HG02759 (cell line): ENCODE results near the gene IFNA2.
A peak's percentile ranks its signal among the peaks of the same experiment; 100 is the strongest.
"Not testable (repeated sequence)": the region's sequence is repeated elsewhere in the genome, so short reads cannot be mapped to it uniquely, and the experiment has no call there.

Experiments
- ATAC-seq: cut with Tn5 transposase; IDR thresholded peaks from one replicate; pipeline ENCODE4 v1.9.1; 2021; ENCODE audit warnings: mild to moderate bottlenecking, moderate library complexity; ENCODE audit not compliant: unreplicated experiment

Gene IFNA2

DNA sequence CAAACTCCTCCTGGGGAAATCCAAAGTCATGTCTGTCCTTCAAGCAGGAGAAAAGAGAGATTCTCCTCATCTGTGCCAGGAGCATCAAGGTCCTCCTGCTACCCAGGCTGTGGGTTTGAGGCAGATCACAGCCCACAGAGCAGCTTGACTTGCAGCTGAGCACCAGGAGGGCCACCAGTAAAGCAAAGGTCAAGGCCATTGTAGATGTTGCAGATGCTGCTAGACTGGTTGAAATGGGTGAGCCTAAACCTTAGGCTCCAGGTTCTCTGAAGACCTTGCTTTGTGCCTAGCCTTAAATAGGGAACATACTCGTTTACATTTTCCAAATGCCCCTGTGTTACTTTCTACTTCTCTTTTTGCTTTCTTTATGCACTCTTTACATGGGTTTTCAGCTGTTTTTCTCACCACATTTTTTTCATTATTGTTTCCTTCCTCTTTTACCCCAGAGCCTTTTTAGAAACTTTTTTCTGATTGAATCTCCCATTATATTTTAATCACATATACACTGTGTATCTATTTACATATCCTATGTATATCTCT lies at the start of gene IFNA2:
IFNA2 (minus strand) TSS at position 268 of the 540 bp plus-strand sequence; CDS start at position 199, 69 bp downstream.
- peak; percentile 22 for ATAC-seq

DNA sequence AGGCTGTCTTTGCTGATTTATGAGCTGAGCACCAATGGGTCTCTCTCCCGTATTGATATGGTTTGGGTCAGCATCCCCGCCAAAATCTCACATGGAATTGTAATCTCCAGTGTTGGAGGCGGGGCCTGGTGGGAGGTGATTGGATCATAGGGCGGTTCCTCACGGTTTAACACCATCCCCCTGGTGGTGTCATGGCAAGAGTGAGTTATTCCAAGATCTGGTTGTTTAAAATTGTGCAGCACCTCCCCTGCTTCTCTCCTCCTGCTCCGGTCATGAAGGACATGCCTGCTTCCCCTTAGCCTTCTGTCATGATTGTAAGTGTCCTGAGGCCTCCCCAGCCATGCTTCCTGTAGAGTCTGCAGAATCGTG lies 49.8 kb upstream of the IFNA2 start:
- not testable (repeated sequence) for ATAC-seq

DNA sequence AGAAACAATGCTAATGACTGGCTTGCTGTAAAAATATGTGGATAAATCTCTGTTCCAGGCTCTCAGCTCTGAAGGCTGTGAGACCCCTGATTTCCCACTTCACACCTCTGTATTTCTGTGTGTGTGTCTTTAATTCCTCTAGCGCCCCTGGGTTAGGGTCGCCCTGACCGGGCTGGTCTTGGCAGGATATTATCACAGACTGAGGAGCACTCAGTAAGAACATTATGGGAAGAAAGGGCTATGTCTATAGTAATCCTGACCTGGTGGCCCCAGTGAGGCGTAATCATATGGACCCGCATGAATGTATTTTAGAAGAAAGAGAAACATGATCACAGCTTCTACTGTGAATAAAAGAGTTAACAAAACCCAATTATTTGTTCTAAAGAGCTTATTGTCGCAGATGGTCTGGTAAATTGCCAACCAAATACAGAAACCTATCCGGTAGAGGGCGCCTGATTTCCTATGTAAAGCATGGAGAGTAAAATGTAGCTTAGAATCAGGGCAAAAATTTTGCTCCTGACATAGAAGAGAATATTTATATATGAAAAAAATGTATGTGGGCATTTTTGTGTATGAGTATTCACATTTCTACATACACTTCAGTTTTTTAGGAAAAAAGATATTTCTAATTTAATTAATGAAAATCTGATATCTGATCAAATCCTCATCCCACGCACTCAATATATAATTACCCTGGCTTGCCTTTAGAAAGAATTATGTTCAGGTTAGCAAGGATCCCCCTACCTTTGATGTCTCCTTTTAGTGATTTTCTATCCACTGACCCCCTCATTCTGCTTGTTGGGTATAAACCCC lies 49.2 kb upstream of the IFNA2 start:
- ATAC-seq: peak; percentile 39

DNA sequence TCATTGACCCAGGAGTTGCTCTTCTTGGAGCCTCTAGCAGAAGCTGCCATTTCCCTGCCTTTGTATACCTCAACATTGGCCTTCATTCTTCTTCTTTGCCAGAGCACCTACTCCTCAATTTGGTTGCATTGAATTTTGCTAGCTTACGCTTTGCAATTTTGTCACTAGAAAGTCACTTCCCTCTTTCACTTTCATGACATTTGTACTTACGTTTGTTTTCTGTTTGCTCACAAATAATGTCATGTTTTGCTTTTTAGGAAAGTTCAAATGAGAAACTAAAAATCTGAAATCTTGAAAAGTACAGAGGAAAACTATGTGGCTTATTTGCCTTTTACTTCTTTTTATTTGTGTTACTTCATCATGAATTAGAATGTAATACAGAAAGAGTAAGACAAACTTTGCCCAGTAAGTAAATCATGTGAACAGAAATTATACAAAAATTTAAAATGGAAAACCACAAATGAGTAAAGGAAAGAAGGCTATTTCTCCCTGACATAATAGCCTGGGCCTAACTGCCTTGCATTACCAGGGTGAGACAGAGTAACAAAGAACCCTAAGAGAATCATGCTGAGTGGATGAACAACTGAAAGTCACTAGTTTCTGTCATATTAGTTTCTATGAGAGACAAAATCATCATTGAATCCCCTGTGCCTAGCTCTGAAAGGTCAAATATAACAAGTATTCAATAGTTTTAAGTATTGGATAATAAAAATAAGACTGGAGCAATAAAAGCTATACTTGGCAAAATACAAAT lies 47.7 kb upstream of the IFNA2 start:
- ATAC-seq: peak; percentile 66

DNA sequence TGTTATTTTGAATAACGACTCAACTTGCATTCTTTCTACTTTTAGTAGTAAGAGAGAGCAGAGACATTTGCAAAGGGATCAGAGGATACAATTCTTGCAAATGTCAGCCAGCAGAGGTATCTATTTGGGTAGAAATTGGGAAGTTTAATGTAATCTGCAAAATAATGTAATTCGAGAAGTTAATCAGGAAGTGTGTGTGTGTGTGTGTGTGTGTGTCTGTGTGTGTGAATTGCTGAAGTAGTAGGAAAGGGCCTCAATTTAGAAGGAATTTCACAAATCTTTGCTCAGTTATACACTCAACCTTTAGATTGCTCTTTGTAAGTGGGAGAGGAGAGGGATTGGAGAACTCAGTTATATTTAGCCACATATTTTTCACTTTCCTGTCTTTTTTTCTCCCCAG lies 44.0 kb upstream of the IFNA2 start:
- ATAC-seq: no peak

DNA sequence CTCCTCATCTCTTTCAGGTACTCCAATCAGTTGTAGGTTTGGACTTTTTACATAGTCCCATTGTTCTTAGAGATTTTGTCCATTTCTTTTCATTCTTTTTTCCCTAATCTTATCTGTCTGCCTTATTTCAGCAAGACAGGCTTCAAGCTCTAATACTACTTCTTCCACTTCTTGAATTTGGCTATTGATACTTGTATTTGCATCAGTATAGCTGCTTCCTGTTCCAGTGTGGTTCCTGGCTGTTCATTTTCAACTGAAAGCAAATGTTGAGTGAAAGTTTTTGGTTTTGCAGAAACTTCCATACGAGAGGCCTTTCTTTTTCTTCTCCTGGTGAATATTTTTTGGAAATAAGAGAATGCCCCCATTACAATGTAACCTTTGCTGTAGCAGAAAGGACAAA lies 43.0 kb upstream of the IFNA2 start:
- ATAC-seq: peak; percentile 59

DNA sequence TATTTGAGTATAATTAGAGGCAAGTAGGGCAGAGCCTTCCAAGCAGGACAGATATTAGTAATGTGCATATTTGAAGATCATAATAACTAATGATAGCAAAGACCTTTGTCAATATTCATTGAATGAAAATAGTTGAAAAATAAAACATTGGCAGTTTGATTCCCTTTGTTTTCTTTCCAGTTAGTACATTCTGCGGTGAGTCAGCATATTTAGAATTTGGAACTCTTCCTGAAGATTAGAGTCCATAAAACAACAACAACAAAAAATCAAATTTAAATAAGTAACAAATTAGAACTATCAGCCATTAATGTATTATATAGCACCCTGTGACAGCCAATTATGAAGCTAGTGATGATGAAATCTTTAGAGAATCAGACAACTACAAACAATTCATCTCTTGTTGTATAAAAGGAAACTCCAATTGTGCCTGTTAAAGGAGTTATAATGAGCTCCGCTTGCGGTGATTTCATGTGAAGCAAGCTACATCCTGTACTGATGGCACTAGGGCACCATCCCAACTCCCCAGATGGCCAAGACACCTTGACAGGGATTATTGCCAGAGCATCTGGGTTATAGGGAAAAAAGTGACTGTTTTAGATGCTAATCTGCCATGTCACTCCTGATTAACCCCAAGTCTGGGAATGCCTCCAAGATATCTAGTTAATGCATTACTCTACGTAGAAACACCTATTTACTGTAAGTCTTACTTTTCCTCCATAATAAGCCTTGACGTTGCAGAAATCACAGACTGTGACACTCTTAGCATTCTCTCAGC lies 30.5 kb upstream of the IFNA2 start:
- no peak for ATAC-seq

DNA sequence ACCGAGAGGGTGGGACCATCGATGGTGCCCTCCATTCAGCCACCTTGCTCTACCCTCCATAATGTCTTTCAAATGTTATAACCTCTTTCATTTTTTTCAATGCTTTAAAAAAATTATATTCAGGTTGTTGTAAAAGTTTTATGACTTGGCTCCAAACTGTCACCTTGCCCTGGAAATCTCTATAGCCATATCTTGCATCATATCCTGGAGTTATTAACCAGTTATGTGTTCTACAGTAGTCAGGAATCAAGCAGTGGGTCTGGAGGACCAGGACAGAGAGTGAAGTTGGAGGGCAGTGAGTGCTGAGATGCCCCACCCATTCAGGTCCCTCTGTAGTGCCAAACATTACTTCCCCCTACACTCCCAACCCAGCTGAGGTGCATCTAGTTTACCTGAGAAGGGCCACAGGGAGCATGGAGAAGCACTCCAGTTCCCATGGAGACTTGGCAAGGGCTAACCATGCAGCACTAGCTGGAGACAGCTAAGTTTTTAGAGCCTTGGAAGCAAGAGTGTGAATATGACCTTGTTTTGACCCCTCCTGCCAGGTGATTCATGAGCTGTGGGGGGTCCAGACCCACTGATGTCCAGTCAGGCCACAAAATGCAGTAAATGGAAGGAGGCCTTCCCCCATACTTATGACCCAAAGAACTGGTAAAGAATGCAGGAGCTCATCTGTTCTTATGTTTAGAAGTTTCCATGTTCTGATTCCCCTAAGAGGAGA lies 29.2 kb upstream of the IFNA2 start:
- ATAC-seq: no peak

DNA sequence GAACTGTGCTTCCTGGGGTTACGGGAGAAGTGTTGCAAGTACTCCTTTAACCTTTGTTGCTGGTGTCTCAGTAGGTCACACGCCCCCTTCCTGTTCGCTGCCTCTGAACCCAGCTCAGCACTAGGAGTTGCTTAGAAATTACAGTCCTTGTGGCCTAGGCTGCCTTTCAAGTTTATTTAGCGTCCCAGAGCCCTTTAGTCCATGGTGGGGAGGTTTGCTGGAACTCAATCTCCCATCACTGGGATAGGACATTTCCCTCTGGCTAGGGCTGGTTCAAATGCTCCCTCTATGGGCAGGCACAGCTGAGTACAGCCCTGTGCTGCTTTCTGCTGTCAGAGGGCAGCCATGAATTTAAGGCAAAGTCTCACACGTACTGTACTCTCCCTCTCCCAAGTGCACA lies 28.4 kb upstream of the IFNA2 start:
- peak; percentile 54 for ATAC-seq

DNA sequence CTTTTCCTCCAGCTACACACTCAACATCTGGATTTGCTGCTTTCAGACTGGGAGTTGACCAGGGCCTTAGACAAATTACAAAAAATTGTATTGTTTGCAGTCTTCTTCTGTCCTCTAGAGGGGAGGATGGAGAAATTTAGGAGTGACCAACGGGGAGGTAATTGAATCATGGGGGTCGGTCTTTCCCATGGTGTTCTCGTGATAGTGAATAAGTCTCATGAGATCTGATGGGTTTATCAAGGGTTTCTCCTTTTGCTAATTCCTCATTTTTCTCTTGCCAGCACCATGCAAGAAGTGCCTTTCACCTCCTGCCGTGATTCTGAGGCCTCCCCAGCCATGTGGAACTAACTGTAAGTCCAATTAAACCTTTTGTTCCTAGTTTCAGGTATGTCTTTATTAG lies 28.0 kb upstream of the IFNA2 start:
- ATAC-seq: no peak

DNA sequence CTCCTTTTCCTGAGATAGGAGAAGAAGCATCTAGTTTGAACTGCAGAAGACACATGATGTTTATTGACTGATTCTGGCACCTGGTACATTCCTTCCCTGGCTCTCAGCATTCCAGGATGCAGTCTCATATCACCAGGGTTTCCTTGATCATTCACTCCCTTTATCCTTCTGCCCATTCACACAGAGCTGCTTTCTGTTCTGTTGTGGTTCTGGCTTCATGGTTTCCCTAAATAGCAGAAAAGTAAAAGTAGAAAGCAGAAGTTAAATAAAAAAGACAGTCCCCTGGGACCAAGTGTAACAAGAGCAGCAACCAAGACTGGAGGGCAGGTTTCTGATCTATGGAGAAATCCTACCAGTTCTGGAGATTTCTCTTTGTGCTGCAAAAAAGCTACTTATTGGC lies 26.9 kb upstream of the IFNA2 start:
- ATAC-seq: peak; percentile 76

DNA sequence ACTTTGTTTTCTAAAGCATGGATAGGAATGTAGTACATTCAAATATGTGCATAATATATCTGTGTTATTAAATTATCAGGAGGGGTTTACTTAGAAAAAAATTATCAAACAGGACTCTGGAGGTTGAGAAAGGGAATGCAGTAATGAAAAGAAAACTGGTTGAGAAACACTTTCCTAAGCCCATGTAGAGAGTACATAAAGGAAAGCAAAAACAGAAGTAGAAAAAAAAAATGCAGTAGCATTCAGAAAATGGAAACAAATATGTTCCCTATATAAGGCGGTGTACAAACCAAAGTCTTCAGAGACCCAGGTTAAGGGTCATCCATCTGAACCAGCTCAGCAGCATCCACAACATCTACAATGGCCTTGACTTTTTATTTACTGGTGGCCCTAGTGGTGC lies 23.6 kb upstream of the IFNA2 start, which contains the start of gene IFNA8:
IFNA8 (plus strand) TSS at position 301 of the 400 bp plus-strand sequence; CDS start at position 361, 60 bp downstream.
- ATAC-seq: no peak

DNA sequence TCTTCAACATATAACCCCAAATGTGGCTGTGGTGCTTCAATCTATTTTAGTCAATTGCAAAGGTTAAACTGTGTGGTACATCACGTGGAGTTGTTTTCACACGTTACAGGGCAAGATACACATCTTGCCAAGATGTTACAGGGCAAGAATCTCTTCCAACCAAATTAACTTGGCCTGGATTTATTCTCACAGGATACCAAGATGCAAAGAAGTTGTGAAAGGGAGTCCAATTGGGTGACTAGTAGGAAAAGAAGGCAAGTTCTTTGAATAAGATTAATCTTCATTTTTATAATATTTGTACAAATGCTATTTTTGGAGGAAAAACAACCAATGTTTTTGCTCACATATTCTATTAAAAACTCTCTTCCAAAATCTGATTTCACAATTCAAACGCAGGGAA lies 18.9 kb upstream of the IFNA2 start:
- ATAC-seq: no peak

DNA sequence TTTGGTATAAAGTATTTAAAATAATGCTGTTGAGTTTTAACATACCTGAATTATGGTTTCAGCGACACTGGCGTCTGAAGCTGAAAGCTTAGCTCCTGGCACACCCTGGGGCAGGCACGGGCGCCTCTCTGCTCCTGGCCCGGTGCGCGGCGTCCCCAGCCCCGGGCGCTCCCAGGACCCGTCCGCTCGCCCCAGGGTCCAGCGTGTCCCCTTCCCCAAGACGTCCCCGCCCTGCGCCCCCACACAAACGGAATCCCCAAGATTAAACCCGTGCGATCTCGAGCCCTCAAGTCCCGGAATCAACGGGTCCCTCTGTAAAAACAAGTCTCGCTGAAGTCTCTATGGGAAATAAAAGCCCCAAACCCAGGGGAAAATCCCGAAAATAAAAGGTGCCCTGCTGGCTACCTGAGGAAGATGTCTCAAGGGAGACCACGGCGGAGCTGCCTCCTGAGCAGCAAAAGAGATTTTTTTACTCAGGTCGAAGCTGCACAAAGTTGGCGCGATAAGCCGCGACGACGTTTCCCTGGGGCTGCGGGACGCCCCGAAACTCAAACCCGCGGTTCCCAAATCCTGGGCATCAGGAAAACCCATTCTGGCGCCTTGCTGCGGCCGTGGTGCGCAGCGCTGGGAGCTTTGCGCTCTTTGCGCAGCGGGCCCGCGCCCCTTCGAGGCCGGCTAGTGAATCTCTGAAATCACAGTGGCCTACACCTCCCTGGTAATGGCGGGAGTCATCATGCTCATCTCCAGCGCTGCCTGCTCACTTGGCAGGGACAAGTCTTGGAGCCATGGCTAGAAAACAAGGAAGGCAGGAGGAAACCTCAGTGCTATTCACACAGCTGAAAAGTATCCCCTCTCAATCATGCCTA lies 17.4 kb upstream of the IFNA2 start:
- peak; percentile 74 for ATAC-seq

DNA sequence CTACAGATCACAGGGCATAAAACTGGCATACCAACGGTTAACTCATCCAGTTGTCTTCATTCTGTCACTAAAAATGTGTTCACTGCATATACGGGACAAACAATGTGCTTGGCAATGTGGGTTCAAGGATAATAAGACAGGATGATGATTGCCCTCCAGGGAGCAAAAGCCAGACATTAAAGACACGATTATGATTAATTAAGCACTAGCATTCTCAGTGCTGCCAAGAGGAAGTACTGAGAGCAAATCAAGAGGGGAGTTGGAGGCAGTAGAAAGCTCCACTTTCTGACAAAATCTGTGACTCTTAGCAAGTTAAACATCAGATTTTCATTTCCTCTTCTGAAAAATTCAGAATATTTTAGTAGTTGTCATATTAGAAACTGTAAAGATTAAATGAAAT lies 14.8 kb upstream of the IFNA2 start:
- ATAC-seq: no peak

DNA sequence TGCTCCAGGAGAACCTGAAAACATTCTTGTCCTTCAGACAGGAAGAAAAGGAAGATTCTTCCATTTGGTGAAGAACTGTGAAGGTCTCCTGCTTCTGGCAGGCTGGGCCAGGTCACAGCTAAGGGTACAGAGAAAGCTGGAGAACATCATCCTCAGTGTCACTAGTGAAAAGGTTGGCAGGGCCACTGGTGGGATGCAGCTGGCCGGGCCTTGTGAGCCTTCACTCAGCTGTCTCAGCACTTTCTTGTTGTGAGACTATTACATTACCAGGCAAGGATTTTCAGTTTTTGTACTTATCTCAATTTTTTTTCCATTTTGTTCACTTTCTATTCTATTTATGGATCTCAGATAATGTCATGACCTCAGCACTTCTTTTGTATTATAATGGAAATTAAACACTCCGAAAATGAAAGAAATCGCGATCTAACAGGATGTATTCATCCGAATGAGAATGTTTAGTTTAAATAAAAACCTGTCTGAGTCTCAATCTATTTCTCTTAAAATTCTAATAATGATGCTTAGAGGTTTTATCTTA lies 13.8 kb upstream of the IFNA2 start:
- no peak for ATAC-seq

DNA sequence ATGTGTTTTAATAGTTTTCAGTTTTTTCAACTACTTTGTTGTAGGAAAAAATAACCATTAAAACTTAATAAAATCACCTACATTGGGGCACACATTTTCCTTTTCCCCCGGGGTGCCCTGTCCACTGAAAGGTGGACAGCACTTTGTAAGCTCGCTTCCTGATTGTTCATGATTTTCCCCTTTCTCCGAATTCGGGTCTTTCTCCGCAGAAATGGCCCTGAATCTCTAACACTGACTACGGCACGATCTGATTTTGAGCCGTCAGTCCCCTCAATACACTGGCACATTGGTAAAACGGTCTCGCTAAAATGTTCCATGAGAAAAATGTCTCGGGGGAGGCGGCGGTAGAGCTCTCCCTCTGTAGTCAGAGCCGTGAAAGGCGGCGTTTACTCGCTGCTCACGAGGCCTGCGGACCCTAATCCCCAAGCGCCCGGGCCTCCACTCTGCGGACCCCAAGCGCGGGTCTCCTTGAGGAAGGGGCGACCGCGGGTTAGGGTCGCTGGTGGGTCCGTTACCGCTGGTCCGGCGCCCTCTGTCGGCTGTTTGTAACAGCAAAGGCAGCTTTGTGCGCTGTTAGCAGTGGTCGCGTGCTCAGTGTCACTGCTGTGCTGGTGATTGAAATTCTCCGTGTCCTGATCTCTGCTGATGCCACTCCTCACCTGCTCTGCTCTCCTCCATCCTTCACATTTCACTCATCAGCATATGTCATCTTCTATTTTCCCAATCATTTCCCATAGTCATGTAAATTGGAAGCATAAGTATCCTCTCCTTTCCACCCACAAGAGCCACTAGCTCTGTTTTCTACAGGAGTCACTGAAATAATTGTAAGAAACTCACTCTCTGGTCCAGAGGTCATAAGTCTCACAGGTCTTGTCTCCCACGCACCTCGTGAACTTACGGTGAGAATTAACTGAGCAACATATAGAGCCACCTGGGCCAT lies 10.8 kb upstream of the IFNA2 start:
- ATAC-seq: peak; percentile 76

DNA sequence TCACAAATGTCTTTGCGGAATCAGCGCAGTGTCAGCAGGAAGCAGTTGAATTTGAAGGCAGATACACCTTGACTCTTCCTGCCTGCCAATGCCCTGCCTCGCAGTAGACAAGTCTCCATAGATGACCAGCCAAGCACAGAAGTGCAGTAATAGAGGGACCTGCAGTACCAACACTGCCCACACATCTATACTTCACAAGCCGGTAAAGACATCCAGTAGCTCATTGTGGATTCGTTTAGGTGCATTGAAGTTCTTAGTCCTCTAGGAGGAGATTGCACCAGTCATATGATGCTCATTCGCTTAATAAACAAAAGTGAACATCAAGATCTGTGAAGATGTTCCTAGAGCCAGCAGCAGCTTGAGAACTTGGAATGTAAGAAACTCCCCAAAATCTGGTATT lies 7.1 kb upstream of the IFNA2 start:
- peak; percentile 84 for ATAC-seq
